Activated CD4-positive, CD25-positive, alpha-beta regulatory T cell treated with anti-CD3 and anti-CD28 coated beads, Interleukin-2, amount 50 U/mL, for 24 hours (primary cell): Measurements from ENCODE around the gene SLC43A3.

Source experiments
- ATAC-seq, 2 donors: fragments of 150-1000 bp; cut with Tn5 transposase; one replicate each; pipeline ENCODE4 v1.10.0; 2021; ENCODE audit warnings: mild to moderate bottlenecking in 1 of 2, moderate library complexity in 1 of 2

The SLC43A3 gene

DNA sequence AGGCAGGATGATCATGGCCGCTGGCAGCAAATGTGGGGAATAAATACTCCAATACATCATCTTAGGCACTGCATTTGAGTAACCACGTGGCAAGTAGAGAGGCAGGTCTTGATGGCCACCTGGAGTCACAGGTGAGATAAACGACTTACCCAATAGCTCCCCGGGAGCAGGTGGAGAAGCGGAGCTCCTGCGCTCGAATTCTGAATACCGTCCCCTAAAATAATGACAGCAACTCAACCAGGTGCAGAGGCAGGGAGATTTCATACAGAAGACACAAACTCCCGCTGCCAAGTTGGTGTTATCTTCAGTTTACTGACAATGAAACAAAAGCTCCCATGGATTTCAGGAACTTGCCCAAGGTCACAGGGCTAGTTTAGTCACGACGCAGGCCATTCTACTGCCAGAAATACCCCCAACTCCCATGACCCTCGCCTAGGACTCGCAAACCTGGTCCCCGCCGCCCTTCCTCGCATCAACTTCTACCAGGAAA lies 437 bp downstream of the SLC43A3 start:
- ATAC-seq = no peak

- ATAC-seq = no peak
Measured at GRCh38 chr11:57425565-57426438, 1.1 kb downstream of the SLC43A3 start.

DNA sequence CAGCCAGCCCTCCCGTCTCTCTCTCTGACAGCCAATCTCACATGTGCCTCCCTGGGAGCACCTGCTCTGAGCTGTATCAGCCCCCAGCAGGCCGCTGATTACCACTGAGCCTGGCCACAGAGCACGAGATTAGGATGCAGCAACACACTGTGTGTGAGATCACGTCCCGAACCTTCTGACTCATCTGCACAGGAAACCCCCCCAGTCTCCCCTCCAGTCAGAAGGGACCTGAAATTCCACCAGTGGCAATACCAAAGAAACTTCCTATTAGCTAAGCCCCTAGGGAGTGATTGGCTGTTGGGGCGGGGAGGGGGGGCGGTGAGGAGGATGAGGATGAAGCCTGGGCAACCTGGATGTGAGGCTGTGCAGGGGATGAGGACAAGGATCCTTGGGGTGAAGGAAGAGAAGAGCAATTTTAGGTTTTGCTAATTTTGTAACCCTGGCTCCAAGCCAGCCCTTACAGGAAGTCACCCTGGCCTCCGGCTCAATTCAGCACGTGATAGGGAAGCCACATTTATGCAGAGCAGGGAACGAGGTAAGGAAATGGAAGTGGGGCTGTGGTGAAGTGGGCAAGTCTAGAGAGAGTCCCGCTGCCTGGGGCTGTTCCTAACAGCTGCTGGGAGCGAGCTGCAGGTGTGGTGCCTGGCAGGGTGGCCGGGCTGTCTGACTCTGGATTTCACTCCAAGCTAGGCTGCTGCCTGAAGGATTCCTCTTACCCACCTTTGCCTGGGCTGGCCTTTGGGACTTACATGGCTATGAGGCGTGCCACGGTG lies 1.9 kb downstream of the SLC43A3 start:
- ATAC-seq = peak; percentile 95

GRCh38 chr11:57424137-57424791 lies 2.7 kb downstream of the SLC43A3 start:
- ATAC-seq = no peak

DNA sequence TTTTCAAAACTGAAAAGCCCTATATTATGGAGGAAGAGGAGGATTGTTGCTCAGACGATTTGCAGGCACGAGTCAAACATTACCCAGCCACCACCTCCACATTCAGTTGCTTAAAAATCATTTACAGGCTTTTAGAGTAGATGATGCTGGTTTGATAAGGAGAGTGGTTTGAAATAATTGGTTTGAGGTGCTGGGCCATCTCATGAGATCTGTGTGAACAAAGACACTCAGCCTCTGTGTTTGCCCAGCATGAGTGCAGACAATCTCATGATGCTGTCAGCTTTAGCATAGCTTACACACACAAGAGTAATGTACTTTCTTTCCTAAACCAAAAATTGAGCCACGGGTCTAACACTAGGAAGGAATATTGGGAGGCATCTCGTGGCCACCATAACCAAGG lies 4.3 kb downstream of the SLC43A3 start:
- no peak for ATAC-seq

GRCh38 chr11:57421805-57422204 lies 5.1 kb downstream of the SLC43A3 start:
- no peak for ATAC-seq

DNA sequence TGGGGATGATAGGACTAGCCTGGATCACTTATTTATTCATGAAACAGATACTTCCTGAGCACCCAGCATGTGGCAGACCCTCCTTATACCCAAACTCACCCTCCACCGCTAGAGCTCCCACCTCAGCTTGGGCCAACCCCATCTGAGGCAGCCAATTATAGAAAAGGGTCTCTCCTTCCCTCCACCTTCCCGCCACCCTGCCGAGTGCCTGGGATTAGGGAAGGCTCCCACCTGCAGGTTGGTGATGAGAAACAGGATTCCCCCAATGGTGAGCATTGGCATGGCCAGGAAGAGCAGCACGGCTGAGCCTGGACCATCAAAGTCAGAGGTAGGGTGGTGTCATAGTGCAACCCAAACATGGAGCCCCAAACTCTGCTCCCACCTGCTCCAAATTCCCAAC lies 5.9 kb downstream of the SLC43A3 start:
- ATAC-seq = no peak

DNA sequence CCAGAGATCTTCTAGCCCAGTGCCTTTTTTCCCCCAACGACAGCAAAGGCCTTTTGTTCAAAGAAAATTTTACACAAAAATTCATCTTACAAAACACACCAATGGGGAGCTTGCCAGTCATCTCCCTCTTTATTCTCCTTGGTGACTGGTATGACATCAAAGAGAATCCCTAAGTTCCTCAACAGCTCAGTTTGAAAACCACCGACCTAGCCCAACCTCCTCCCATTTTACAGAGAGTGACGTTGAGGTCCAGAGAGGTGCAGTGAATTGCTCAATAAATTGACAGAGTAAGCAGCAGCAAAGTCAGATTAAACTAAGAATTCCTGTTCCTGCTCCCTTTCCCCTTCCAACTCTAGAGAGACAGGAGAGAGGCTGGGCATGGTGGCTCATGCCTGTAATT lies 7.8 kb downstream of the SLC43A3 start:
- ATAC-seq = no peak

DNA sequence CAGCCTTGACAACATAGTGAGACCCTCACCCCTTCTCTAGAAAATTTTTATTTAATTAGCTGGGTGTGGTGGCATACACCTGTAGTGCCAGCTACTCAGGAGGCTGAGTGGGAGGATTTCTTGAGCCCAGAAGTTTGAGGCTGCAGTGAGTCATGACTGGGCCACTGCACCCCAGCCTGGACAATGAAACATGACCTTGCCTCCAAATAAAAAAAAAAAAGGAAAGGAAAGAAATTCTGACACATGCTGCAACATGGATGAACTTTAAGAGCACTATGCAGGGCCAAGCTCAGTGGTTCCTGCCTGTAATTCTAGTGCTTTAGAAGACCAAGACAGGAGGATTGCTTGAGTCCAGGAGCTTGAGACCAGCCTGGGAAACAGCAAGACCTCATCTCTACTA lies 8.8 kb downstream of the SLC43A3 start:
- no peak for ATAC-seq

DNA sequence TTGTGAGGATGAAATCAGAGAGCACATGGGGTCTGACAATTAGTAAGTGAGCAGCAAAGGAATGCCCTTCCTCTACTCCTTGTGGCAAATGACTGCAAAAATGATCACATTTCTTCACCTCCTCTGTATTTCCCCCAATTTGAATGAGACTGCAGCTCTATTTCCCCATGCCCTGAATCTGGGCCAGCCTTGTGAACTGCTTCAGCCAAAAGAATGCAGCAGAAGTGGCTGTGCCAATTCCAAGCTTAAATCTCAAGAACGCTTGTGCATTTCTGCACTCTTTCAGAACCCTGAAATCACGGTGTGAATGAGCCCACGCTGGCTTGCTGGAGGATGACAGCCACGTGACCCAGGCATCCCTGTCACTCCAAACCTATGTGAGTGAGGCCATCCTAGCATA lies 9.9 kb downstream of the SLC43A3 start:
- no peak for ATAC-seq

- ATAC-seq = no peak
Measured at GRCh38 chr11:57416436-57416835, 10.5 kb downstream of the SLC43A3 start.

- ATAC-seq = peak in 1 of 2 donors; percentile 34
Measured at GRCh38 chr11:57414612-57415212, 12.2 kb downstream of the SLC43A3 start.

DNA sequence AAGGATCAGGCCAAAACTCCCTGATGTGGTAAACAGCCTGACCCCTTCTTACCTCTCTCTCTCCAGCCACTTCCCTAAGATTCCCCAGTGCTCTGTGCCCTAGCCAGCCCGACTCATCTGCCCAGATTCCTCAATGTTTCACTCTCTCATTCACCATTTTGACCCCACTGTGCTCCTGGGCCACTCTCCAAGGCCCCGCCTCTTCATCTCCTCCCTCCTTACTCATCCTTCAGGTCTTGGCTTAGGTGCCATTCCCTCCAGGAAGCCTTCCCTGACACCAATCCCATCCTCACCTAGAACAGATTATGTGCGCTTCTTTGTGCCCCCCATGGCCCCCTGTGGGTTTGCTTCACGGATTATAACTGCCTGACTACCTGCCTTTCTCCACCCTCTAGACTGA lies 13.2 kb downstream of the SLC43A3 start:
- ATAC-seq = no peak

DNA sequence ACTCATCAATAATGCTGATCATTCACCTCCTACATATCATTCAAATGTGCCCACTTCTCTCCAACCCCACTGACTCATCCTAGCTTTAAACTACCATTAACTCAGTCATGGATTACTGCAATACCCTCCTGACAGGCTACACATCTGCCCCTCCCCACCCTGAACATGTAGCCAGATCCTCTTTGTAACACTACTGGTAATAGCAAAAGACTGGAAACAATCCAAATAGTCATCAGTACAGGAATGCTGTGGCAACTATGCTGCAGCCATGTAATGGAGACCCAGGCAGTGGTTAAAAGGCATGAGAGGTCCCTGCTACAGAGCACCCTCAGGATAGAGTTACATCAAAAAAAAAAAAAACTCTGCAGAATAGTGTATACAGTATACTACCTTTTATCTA lies 16.6 kb downstream of the SLC43A3 start:
- no peak for ATAC-seq

GRCh38 chr11:57409321-57410100 lies 17.4 kb downstream of the SLC43A3 start:
- no peak for ATAC-seq

DNA sequence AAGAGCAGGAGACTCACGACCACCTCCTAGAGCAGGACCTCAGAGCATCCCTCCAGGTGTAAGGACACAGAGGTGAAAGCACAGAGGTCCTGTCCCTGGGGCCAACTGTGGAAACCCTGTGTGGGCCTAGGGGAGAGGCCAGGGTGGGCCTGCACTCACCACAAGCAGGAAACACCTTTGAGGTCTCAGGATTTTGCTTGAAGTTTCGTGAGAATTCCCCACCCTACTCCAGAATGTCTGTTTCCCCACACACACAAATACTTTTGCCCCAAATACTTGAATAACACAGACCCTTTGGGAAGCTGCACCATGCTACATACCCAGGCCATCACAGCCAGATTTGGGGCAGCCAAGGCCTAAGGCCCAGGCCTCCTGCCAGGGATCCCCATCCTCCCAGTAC lies 18.1 kb downstream of the SLC43A3 start:
- ATAC-seq = no peak

- no peak for ATAC-seq
Measured at GRCh38 chr11:57407941-57408475, 18.9 kb downstream of the SLC43A3 start.

DNA sequence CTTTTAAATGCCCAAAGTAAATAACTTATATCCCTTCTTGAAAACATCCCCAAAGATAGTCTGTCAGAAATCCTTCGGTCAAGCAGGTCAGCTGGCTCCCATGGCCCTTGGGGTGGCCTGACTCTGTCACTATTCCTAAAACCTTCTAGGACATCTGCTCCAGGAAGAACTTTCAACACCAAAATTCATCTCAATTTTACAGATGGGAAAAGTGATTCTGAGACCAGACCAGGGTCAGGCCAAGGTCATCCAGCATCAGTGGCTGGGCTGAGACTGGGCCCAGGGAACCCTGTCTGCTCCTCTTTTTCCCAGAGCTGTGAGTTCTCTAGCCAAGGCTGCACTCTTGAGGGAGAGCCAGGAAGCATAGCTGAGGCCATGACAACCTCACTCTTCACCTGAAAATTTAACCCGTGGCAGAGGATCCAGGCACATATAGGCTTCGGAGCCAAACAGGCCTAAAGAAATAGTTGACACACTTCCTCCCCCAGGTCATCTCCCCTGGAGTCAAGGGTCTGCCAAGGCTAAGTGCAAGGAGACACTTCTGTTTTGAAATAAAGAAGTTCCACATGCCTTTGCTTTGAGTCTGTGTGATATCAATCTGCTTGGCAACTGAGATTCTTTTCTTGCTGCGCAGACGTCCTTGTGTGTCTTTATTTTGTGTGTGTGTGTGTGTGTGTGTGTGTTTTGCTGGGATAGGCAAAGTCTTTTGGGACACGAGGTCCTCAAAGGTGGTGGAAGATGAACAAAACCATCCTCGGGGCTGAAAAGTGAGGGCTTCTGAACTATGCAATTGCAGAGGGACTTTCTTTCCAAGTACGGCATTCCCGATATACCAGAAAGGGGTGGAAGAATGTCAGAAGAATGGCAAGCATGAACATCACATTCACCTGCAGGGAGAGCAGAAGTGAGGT lies 19.7 kb downstream of the SLC43A3 start:
- ATAC-seq = no peak

- peak; percentile 93 to 94 for ATAC-seq
Measured at GRCh38 chr11:57406337-57406904, 20.5 kb downstream of the SLC43A3 start.

GRCh38 chr11:57405271-57405860 lies 21.6 kb downstream of the SLC43A3 start:
- ATAC-seq = no peak
